HepG2 (cell line): ENCODE results near the gene WFDC1. TPM values are rescaled to one million over a fixed set of nuclear protein-coding genes. Genes with fewer than 3 reads are reported as not detected.

Source experiments
- BHLHE40 ChIP-seq: IDR thresholded peaks from 2 replicates; pipeline ENCODE4 v1.6.1; 2011; ENCODE audit warnings: low read length, improper control_type of control experiment
- ETV5 ChIP-seq: IDR thresholded peaks from 2 replicates; pipeline ENCODE4 v1.6.1; 2018; ENCODE audit warnings: missing biosample characterization, missing genetic modification reagents, inconsistent platforms, borderline replicate concordance
- PPARG ChIP-seq: conservative IDR thresholded peaks from 2 replicates; pipeline ENCODE4 v1.6.1; 2016; ENCODE audit warnings: missing biosample characterization, missing genetic modification reagents
- RAD21 ChIP-seq: fragments of 450-650 bp; formaldehyde crosslinking; IDR thresholded peaks from 2 replicates; pipeline ENCODE4 v1.5.0; 2020; ENCODE audit warnings: mild to moderate bottlenecking
- RCOR2 ChIP-seq: IDR thresholded peaks from 2 replicates; pipeline ENCODE4 v1.6.1; 2016; ENCODE audit warnings: missing biosample characterization, missing genetic modification reagents
- TBX2 ChIP-seq: sonication (generic); formaldehyde crosslinking; IDR thresholded peaks from 2 replicates; pipeline ENCODE4 v1.5.0; 2020; ENCODE audit warnings: missing genetic modification reagents, mild to moderate bottlenecking, borderline replicate concordance
- TRIM24 ChIP-seq: sonication (generic); formaldehyde crosslinking; IDR thresholded peaks from 2 replicates; pipeline ENCODE4 v1.8.0; 2022; ENCODE audit warnings: mild to moderate bottlenecking, missing genetic modification reagents
- ZBTB14 ChIP-seq: sonication (generic); formaldehyde crosslinking; IDR thresholded peaks from 2 replicates; pipeline ENCODE4 v1.4.0; 2020; ENCODE audit warnings: missing genetic modification reagents
- ZFX ChIP-seq: sonication (generic); formaldehyde crosslinking; IDR thresholded peaks from 2 replicates; pipeline ENCODE4 v1.4.0; 2020; ENCODE audit warnings: mild to moderate bottlenecking, low read depth, missing genetic modification reagents, moderate library complexity
- ZNF614 ChIP-seq: IDR thresholded peaks from 2 replicates; pipeline ENCODE4 v1.6.1; 2018; ENCODE audit warnings: missing biosample characterization, missing genetic modification reagents, inconsistent platforms, borderline replicate concordance
- ZNF687 ChIP-seq: sonication (generic); formaldehyde crosslinking; IDR thresholded peaks from 2 replicates; pipeline ENCODE4 v1.5.1; 2020; ENCODE audit warnings: mild to moderate bottlenecking, missing genetic modification reagents, moderate library complexity
- ZNF777 ChIP-seq: sonication (generic); formaldehyde crosslinking; IDR thresholded peaks from 2 replicates; pipeline ENCODE4 v1.4.0; 2020; ENCODE audit warnings: missing genetic modification reagents
- polyA plus RNA-seq, 8 experiments: library from polyadenylated mRNA; depleted of rRNA in 3 of 8; stranded (reverse) in 7 of 8; unstranded in 1 of 8; fragments of >200 nt; fragmentation: Illumina TruSeq in 4 of 8; extraction: Trizol in 4 of 8; gene quantifications; 2 replicates each; pipeline versions ENCODE4 v1.2.1 to v1.2.3, GENCODE V29; 2011 to 2016; ENCODE audit warnings: low read depth in 4 of 8, missing spikeins in 1 of 8, mixed read lengths in 1 of 8; ENCODE audit not compliant: insufficient read depth in 1 of 8
- total RNA-seq, 5 experiments: library from RNA; depleted of rRNA; stranded (reverse); fragments of >200 nt; fragmentation: Illumina TruSeq; extraction: Trizol; gene quantifications; 2 replicates each; pipeline ENCODE4 v1.2.3, GENCODE V29; 2016; ENCODE audit warnings: low read depth in 1 of 5
- TF ChIP-seq, protein P1 (sequence below): IDR thresholded peaks from 2 replicates; pipeline ENCODE4 v1.6.1; 2018; ENCODE audit warnings: missing genetic modification reagents, mild to moderate bottlenecking, missing compliant biosample characterization

The WFDC1 gene
- total and polyA plus RNA-seq, 2 of the 13 experiments (the other 11 are each of a cell fraction or from before 2014, with no cell fraction given) = not detected

DNA sequence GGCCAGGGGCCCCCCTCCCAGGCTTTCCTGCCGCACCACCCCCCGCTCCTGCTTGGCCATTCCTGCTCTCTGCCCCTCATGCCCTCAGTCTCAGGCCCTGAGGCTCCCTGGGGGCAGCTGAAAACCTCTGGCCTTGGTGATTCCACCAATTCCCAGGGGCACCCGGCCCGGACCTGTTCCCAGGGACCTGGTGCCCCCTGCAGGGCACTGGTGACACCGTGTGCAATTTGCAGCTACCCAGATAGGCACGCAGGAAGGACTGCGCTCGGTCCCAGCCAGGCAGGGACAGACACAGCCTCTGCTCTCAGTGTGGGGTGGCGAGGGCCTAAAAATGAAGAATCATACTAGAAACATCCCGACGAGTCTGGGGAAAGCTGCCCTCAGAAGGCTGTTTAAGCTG lies 13.4 kb downstream of the WFDC1 start (continued):
- peak; percentile 22; the same call in 1 of the 2 replicates for TF ChIP-seq ZNF687 (CRISPR knock-in tag)
- TF ChIP-seq BHLHE40 = 0 out of 2 replicates have a peak, but pooled peaks have one; percentile 13
- TF ChIP-seq RCOR2 (CRISPR knock-in tag) = no peak
- TF ChIP-seq TRIM24 (CRISPR knock-in tag) = no peak
- TF ChIP-seq ZNF614 (CRISPR knock-in tag) = no peak
- 0 out of 2 replicates have a peak, but pooled peaks have one; percentile 27 for TF ChIP-seq ZFX (CRISPR knock-in tag)
- TF ChIP-seq ZBTB14 (CRISPR knock-in tag) = no peak
- TF ChIP-seq PPARG (CRISPR knock-in tag) = no peak
- no peak for TF ChIP-seq ETV5
- TF ChIP-seq TBX2 = no peak
- peak; percentile 71 for TF ChIP-seq RAD21
- TF ChIP-seq, protein P1, sequence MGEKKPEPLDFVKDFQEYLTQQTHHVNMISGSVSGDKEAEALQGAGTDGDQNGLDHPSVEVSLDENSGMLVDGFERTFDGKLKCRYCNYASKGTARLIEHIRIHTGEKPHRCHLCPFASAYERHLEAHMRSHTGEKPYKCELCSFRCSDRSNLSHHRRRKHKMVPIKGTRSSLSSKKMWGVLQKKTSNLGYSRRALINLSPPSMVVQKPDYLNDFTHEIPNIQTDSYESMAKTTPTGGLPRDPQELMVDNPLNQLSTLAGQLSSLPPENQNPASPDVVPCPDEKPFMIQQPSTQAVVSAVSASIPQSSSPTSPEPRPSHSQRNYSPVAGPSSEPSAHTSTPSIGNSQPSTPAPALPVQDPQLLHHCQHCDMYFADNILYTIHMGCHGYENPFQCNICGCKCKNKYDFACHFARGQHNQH (CRISPR knock-in tag) = no peak
- TF ChIP-seq ZNF777 (CRISPR knock-in tag) = no peak
